IPS DF 6.9 (cell line): ENCODE data around the gene HPDL.

Source experiments
- DNase-seq: peaks from one replicate; pipeline ENCODE4 v3.0.0-alpha.2; 2013; ENCODE audit warnings: low read depth, low spot score
- H3K27ac ChIP-seq: one replicate; pipeline ENCODE4 v1.5.1; 2013; ENCODE audit warnings: low read length, control low read depth
- H3K27me3 ChIP-seq: 2 replicates; pipeline ENCODE4 v1.6.1; 2013; ENCODE audit warnings: mild to moderate bottlenecking, low read length; ENCODE audit not compliant: control insufficient read depth, insufficient read depth
- H3K36me3 ChIP-seq: 2 replicates; pipeline ENCODE4 v1.6.1; 2013; ENCODE audit warnings: low read length; ENCODE audit not compliant: control insufficient read depth, insufficient read depth
- H3K4me1 ChIP-seq: 2 replicates; pipeline ENCODE4 v1.6.1; 2013; ENCODE audit warnings: low read length; ENCODE audit not compliant: control insufficient read depth, insufficient read depth
- H3K4me3 ChIP-seq: 2 replicates; pipeline ENCODE4 v1.5.1; 2013; ENCODE audit warnings: mild to moderate bottlenecking, low read length
- H3K9me3 ChIP-seq: 2 replicates; pipeline ENCODE4 v1.6.1; 2013; ENCODE audit warnings: low read length, inconsistent platforms; ENCODE audit not compliant: control insufficient read depth, insufficient read depth
- WGBS: extraction: QIAGEN DNeasy Blood & Tissue Kit; methylation state at CpG from one replicate; pipeline ENCODE4 v1.1.7; 2013; ENCODE audit warnings: mixed read lengths, missing lambda C conversion rate; ENCODE audit not compliant: insufficient read length, insufficient coverage; 5-methylcytosine and 5-hydroxymethylcytosine counted together

The HPDL gene

GRCh38 chr1:45322486-45323040 is 4.1 kb upstream of the HPDL start:
- Histone ChIP-seq H3K4me1 (peaks cover 8% of the 10 kb centered on the region; the same call in 1 of the 2 replicates), H3K36me3 (0 out of 2 replicates have a peak, but pooled peaks cover 3% of the 10 kb centered on the region), H3K27ac (no peak overlapping the region), H3K4me3 (no peak overlapping the region), H3K27me3 (no peaks in the 10 kb centered on the region), H3K9me3 (no peaks in the 10 kb centered on the region)
- DNase-seq: no peak
- no CpG with 5 or more reads among the region's 10 CpGs for WGBS

- Histone ChIP-seq H3K4me3 (no peak overlapping the region), H3K27me3 (no peaks in the 10 kb centered on the region), H3K36me3 (peaks cover 4% of the 10 kb centered on the region), H3K9me3 (no peaks in the 10 kb centered on the region), H3K27ac (no peak overlapping the region), H3K4me1 (peaks cover 9% of the 10 kb centered on the region; the same call in 1 of the 2 replicates)
- no CpG with 5 or more reads among the region's 6 CpGs for WGBS
- DNase-seq: no peak
These were observed 716 bp upstream of the HPDL start for GRCh38 chr1:45325851-45326506.

GRCh38 chr1:45327644-45328515 is 1.2 kb downstream of the HPDL start:
- Histone ChIP-seq H3K4me1 (peaks cover 9% of the 10 kb centered on the region; the same call in 1 of the 2 replicates), H3K27me3 (no peaks in the 10 kb centered on the region), H3K4me3 (no peak overlapping the region; the same call in 1 of the 2 replicates), H3K36me3 (peaks cover 20% of the 10 kb centered on the region), H3K27ac (no peak overlapping the region), H3K9me3 (no peaks in the 10 kb centered on the region)
- no CpG with 5 or more reads among the region's 19 CpGs for WGBS
- no peak for DNase-seq

GRCh38 chr1:45328680-45329079 is 2.0 kb downstream of the HPDL start:
- H3K36me3 ChIP-seq: peaks cover 22% of the 10 kb centered on the region
- no peak overlapping the region for H3K27ac ChIP-seq
- no peak for DNase-seq
- no CpG with 5 or more reads among the region's 5 CpGs for WGBS
- peaks cover 9% of the 10 kb centered on the region; the same call in 1 of the 2 replicates for H3K4me1 ChIP-seq
- H3K4me3 ChIP-seq: no peak overlapping the region
- no peaks in the 10 kb centered on the region for H3K27me3 ChIP-seq
- H3K9me3 ChIP-seq: no peaks in the 10 kb centered on the region

- DNase-seq: no peak
- no CpG with 5 or more reads among the region's 4 CpGs for WGBS
- H3K4me3 ChIP-seq: no peak overlapping the region
These were observed 2.8 kb downstream of the HPDL start for GRCh38 chr1:45329445-45329844.

GRCh38 chr1:45331436-45332345 is 5.0 kb downstream of the HPDL start:
- DNase-seq: no peak
- H3K27ac ChIP-seq: no peak overlapping the region
- no peaks in the 10 kb centered on the region for H3K27me3 ChIP-seq
- peaks cover 8% of the 10 kb centered on the region; the same call in 1 of the 2 replicates for H3K4me1 ChIP-seq
- no peak overlapping the region for H3K4me3 ChIP-seq
- no peaks in the 10 kb centered on the region for H3K9me3 ChIP-seq
- WGBS: no CpG with 5 or more reads among the region's 18 CpGs
- H3K36me3 ChIP-seq: peaks cover 28% of the 10 kb centered on the region

More at GRCh38 chr1:45329445-45329844, 2.8 kb downstream of the HPDL start:
- H3K9me3 ChIP-seq: no peaks in the 10 kb centered on the region
- H3K36me3 ChIP-seq: peaks cover 28% of the 10 kb centered on the region
- no peak overlapping the region for H3K27ac ChIP-seq
- H3K4me1 ChIP-seq: peaks cover 9% of the 10 kb centered on the region; the same call in 1 of the 2 replicates
- H3K27me3 ChIP-seq: no peaks in the 10 kb centered on the region

GRCh38 chr1:45332346-45332720 is 5.6 kb downstream of the HPDL start:
- no peak overlapping the region for H3K4me3 ChIP-seq
- no peak for DNase-seq
- peaks cover 5% of the 10 kb centered on the region; the same call in 1 of the 2 replicates for H3K4me1 ChIP-seq
- H3K27me3 ChIP-seq: no peaks in the 10 kb centered on the region
- H3K36me3 ChIP-seq: peaks cover 26% of the 10 kb centered on the region
- H3K9me3 ChIP-seq: no peaks in the 10 kb centered on the region
- H3K27ac ChIP-seq: no peak overlapping the region
- WGBS: no CpG with 5 or more reads among the region's 10 CpGs

- no peaks in the 10 kb centered on the region for H3K9me3 ChIP-seq
- H3K4me1 ChIP-seq: no peaks in the 10 kb centered on the region
- H3K27ac ChIP-seq: no peak overlapping the region
- no peaks in the 10 kb centered on the region for H3K27me3 ChIP-seq
- no peak for DNase-seq
- no peak overlapping the region for H3K4me3 ChIP-seq
- peaks cover 25% of the 10 kb centered on the region for H3K36me3 ChIP-seq
- no CpG with 5 or more reads among the region's 9 CpGs for WGBS
These were observed 7.9 kb downstream of the HPDL start for GRCh38 chr1:45334308-45335245.

- no CpG with 5 or more reads among the region's 4 CpGs for WGBS
- Histone ChIP-seq H3K9me3 (no peaks in the 10 kb centered on the region), H3K27me3 (no peaks in the 10 kb centered on the region), H3K27ac (no peak overlapping the region), H3K4me1 (0 out of 2 replicates have a peak, but pooled peaks cover under 1% of the 10 kb centered on the region), H3K4me3 (no peak overlapping the region), H3K36me3 (peaks cover 25% of the 10 kb centered on the region)
- no peak for DNase-seq
These were observed 9.2 kb downstream of the HPDL start for GRCh38 chr1:45335855-45336324.
